Measurements from ENCODE around the gene GATC. TPM values are rescaled to one million over a fixed set of nuclear protein-coding genes. Genes with fewer than 3 reads are reported as not detected.

GATC gene
- polyA plus RNA-seq, 1 experiment = 14.8 TPM

DNA sequence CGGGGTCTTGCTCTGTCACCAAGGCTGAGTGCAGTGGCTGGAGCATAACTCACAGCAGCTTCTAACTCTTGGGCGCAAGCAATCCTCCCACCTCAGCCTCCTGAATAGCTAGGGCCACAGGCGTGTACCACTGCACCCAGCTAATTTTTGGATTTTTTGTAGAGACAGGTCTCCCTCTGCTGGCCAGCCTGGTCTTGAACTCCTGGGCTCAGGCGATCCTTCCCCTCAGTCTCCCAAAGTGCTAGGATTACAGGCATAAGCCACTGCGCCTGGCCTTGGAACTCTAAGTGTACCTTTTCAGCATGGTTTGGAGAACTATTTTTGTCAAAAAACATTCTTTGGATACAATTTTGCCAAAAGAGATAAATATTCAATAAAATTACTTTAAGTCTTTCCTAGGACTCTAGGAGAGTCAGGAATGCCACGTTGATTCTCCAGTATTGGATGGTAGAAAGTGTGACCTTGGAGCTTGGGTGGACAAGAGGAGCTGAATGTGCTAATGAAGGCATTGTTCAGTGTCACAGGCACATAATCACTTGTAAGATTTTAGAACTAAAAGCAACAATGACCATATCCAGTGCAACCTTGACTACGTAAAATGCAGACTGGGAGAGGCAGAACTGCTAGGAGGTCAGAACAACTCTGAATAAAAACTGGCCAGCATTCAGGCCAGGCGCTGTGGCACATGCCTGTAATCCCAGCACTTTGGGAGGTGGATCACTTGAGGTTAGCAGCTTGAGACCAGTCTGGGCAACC, 20.5 kb downstream of the GATC start:
- H3K36me3 ChIP-seq (ENCODE audit: control insufficient read depth, insufficient read depth, low read length) = peaks cover 22% of the 10 kb centered on the region
- POLR2A ChIA-PET = interaction anchor here (0.6 to 1.0 kb wide), 2 partner anchors 26 to 69 kb away, joined by 3 read pairs; no protein-coding TSS in a partner anchor
- no peak for DNase-seq (ENCODE audit: low read depth)
- no peaks in the 10 kb centered on the region for H3K27me3 ChIP-seq (ENCODE audit: control insufficient read depth, insufficient read depth, low read length)
- CTCF ChIA-PET = interaction anchor here (0.6 to 6.0 kb wide), 9 partner anchors 8 to 181 kb away, joined by 3 to 57 read pairs (median 3); no protein-coding TSS in a partner anchor
- TF ChIP-seq, protein P1, sequence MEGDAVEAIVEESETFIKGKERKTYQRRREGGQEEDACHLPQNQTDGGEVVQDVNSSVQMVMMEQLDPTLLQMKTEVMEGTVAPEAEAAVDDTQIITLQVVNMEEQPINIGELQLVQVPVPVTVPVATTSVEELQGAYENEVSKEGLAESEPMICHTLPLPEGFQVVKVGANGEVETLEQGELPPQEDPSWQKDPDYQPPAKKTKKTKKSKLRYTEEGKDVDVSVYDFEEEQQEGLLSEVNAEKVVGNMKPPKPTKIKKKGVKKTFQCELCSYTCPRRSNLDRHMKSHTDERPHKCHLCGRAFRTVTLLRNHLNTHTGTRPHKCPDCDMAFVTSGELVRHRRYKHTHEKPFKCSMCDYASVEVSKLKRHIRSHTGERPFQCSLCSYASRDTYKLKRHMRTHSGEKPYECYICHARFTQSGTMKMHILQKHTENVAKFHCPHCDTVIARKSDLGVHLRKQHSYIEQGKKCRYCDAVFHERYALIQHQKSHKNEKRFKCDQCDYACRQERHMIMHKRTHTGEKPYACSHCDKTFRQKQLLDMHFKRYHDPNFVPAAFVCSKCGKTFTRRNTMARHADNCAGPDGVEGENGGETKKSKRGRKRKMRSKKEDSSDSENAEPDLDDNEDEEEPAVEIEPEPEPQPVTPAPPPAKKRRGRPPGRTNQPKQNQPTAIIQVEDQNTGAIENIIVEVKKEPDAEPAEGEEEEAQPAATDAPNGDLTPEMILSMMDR (IDR thresholded peaks at IDR 0.05; ENCODE audit: insufficient read depth, low read depth, low read length) = peak; percentile 73
- H3K4me3 ChIP-seq (ENCODE audit: low read depth, low read length) = no peak overlapping the region

DNA sequence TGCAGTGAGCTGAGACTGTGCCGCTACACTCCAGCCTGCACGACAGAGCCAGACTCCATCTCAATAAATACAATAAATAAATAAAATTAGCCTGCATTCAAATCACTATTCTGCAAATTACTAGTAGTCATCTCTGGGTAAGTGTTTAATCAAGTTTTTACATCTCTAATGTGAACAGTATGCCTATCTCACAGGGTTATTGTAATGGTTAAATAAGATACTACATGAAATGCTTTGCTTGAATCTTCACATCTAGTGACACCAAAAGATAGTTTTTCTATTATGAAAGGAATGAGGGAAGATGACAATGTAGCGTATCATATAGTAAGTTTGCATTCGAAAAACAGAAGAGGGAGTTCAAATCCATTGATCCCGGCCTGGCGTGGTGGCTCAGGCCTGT, 21.2 kb downstream of the GATC start:
- peaks cover 19% of the 10 kb centered on the region for H3K36me3 ChIP-seq (ENCODE audit: control insufficient read depth, insufficient read depth, low read length)
- TF ChIP-seq, protein P1 (IDR thresholded peaks at IDR 0.05; ENCODE audit: insufficient read depth, low read depth, low read length) = no peak
- H3K27me3 ChIP-seq (ENCODE audit: control insufficient read depth, insufficient read depth, low read length) = no peaks in the 10 kb centered on the region
- ChIA-PET POLR2A (interaction anchor here (0.6 to 1.0 kb wide), 2 partner anchors 26 to 69 kb away, joined by 3 read pairs; no protein-coding TSS in a partner anchor), CTCF (interaction anchor here (1.3 to 6.0 kb wide), 3 partner anchors 8 to 23 kb away, joined by 3 to 57 read pairs (median 13); no protein-coding TSS in a partner anchor)
- DNase-seq (ENCODE audit: low read depth) = no peak
- H3K4me3 ChIP-seq (ENCODE audit: low read depth, low read length) = no peak overlapping the region

DNA sequence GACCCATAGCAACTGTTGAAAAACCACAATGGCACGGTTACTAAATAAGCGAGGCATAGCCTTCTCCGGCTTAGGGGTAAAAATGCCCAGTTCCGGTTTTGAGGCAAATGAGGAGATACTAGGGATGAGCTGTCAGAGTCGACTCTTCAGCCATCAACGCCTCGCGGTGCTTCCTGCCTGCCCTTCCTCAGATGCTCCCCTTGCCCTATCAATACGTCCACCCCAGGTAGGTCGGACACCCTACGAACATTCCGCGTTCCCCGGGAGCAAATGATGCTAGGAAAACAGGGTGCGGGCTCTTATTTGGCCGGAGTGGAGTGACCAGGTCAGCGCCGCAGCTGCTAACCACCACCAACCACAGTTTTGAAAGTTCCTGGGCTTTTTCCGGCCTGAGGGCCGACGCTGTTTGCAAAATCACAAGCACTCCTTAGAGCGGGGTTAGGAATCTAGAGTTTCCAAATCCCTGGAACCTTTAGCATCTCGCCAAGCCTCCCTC, 22.1 kb downstream of the GATC start:
- Histone ChIP-seq H3K36me3 (ENCODE audit: control insufficient read depth, insufficient read depth, low read length) (peaks cover 12% of the 10 kb centered on the region), H3K27me3 (ENCODE audit: control insufficient read depth, insufficient read depth, low read length) (no peaks in the 10 kb centered on the region), H3K4me3 (ENCODE audit: low read depth, low read length) (peak overlapping the region; percentile 80)
- CTCF ChIA-PET = interaction anchor here (0.8 to 6.0 kb wide), 7 partner anchors 11 to 182 kb away, joined by 3 to 57 read pairs (median 8); partner anchors contain the start of gene DYNLL1
- POLR2A ChIA-PET = interaction anchor here (0.5 to 1.1 kb wide), 3 partner anchors 32 to 77 kb away, joined by 4 to 7 read pairs (median 7); no protein-coding TSS in a partner anchor
- DNase-seq (ENCODE audit: low read depth) = no peak
- TF ChIP-seq, protein P1 (IDR thresholded peaks at IDR 0.05; ENCODE audit: insufficient read depth, low read depth, low read length) = no peak

DNA sequence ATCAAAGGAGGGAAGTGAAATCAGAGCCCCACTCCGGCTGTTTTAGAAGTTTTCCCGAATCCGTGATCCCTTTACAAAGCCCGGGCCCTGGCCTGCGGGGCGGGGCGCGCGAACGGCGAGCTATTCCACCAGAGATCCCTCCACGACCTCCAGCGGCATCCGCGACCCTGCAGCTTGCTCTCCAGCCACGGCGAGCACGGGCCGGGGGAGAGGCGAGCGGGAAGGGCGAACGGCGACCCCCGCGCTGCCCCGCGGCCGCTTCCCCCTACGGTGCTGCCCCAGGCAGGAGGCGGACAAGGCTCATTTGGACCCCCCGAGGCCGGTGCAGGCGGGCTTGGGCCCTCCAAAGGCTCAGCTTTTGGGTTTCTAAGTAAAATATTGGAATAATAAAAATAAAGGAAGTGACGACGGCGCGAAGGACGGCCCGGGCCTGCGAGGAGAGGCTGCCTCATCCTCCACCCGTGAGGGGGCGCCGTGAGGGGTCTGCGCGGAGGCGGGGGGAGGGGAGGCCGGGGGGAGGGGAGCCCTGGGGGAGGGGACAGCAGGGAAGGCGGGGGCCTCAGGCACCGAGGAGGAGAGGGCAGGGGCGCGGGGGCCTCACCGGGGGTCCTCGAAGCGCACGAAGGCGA, 22.7 kb downstream of the GATC start:
- peaks cover 9% of the 10 kb centered on the region for H3K36me3 ChIP-seq (ENCODE audit: control insufficient read depth, insufficient read depth, low read length)
- DNase-seq (ENCODE audit: low read depth) = no peak
- no peaks in the 10 kb centered on the region for H3K27me3 ChIP-seq (ENCODE audit: control insufficient read depth, insufficient read depth, low read length)
- POLR2A ChIA-PET = interaction anchor here (0.5 to 1.1 kb wide), 2 partner anchors 61 to 77 kb away, joined by 4 to 7 read pairs; no protein-coding TSS in a partner anchor
- peak overlapping the region; percentile 80 for H3K4me3 ChIP-seq (ENCODE audit: low read depth, low read length)
- CTCF ChIA-PET = interaction anchor here (0.9 to 6.0 kb wide), 9 partner anchors 12 to 83 kb away, joined by 3 to 57 read pairs (median 5); partner anchors contain the start of gene DYNLL1
- TF ChIP-seq, protein P1 (IDR thresholded peaks at IDR 0.05; ENCODE audit: insufficient read depth, low read depth, low read length) = peak; percentile 16; the same call in 1 of the 2 replicates
